GM21423 (cell line): ENCODE results near the gene TRAPPC11.

ENCODE experiments used
- ATAC-seq: cut with Tn5 transposase; IDR thresholded peaks from one replicate; pipeline ENCODE4 v1.9.1; 2021; ENCODE audit warnings: mild to moderate bottlenecking, moderate library complexity; ENCODE audit not compliant: unreplicated experiment

TRAPPC11 gene

DNA sequence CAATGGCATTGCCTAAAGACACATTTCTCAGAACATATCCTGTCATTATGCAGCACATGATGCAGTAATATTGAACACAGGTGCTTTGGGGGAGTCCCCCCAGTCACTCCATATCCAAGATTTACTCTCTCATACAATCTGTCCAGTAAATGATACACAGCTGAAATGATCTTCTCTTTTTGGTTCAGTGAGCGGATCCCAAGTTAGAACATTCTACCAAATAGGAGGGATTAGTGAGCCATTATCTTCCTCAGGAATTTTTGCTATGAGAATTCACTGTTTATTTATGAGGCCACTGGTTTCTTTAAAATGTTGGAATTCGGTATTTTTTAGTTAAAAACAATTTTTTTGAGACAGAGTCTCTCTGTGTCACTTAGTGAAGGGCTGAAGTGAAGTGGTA lies 96.5 kb downstream of the TRAPPC11 start:
- ATAC-seq: no peak

GRCh38 chr4:183757060-183757459 lies 98.0 kb downstream of the TRAPPC11 start:
- no peak for ATAC-seq

GRCh38 chr4:183758061-183758757 lies 99.1 kb downstream of the TRAPPC11 start:
- no peak for ATAC-seq

GRCh38 chr4:183758758-183759447 lies 99.8 kb downstream of the TRAPPC11 start:
- no peak for ATAC-seq

- no peak for ATAC-seq
These were observed 101.2 kb downstream of the TRAPPC11 start for GRCh38 chr4:183760326-183760725.
